PFSK-1 (cell line): ENCODE data around the gene STAT1.

ENCODE experiments used
- POLR2AphosphoS5 ChIP-seq: IDR thresholded peaks from 2 replicates; pipeline ENCODE4 v1.6.1; 2012; ENCODE audit warnings: low read depth, mild to moderate bottlenecking, control low read depth, low read length, moderate library complexity
- REST ChIP-seq, 2 experiments: IDR thresholded peaks; 2 replicates each; pipeline versions ENCODE4 v1.6.1 to v1.8.0; 2011 to 2012; ENCODE audit warnings: low read depth in 2 of 2, low read length in 2 of 2, control low read depth in 1 of 2, inconsistent platforms in 1 of 2, mild to moderate bottlenecking in 1 of 2, moderate library complexity in 1 of 2; ENCODE audit not compliant: insufficient read depth in 1 of 2
- SIN3A ChIP-seq: IDR thresholded peaks from 2 replicates; pipeline ENCODE4 v1.6.1; 2012; ENCODE audit warnings: mild to moderate bottlenecking, low read length, moderate library complexity, borderline replicate concordance; ENCODE audit not compliant: insufficient read depth
- TAF1 ChIP-seq: IDR thresholded peaks from 2 replicates; pipeline ENCODE4 v1.6.1; 2012; ENCODE audit warnings: low read length, control low read depth, borderline replicate concordance; ENCODE audit not compliant: insufficient read depth

- TF ChIP-seq REST (IDR thresholded peaks at IDR 0.05; ENCODE audit: insufficient read depth in 1 of 2, low read depth in 2 of 2, low read length in 2 of 2), result no peak
- TF ChIP-seq TAF1, result no peak
- TF ChIP-seq POLR2AphosphoS5, result no peak
- no peak for TF ChIP-seq SIN3A
Observed at GRCh38 chr2:190963088-190963487, 50.9 kb downstream of the STAT1 start.
